HG02678 (cell line): Measurements from ENCODE around the gene RAF1.
"Not testable (repeated sequence)": the region's sequence is repeated elsewhere in the genome, so short reads cannot be mapped to it uniquely, and the experiment has no call there.

Source experiments
- ATAC-seq: cut with Tn5 transposase; IDR thresholded peaks from one replicate; pipeline ENCODE4 v1.9.1; 2021; ENCODE audit warnings: mild to moderate bottlenecking, moderate library complexity; ENCODE audit not compliant: unreplicated experiment

RAF1 gene

GRCh38 chr3:12677616-12678015 lies 13.7 kb upstream of the RAF1 start:
- no peak for ATAC-seq

- no peak for ATAC-seq
Measured at GRCh38 chr3:12675115-12675810, 11.3 kb upstream of the RAF1 start.

GRCh38 chr3:12673956-12674736 lies 10.2 kb upstream of the RAF1 start:
- not testable (repeated sequence) for ATAC-seq

- no peak for ATAC-seq
Measured at GRCh38 chr3:12671120-12671450, 7.2 kb upstream of the RAF1 start.

GRCh38 chr3:12670365-12671119 lies 6.6 kb upstream of the RAF1 start:
- no peak for ATAC-seq

GRCh38 chr3:12663401-12663935 lies 449 bp downstream of the RAF1 start:
- ATAC-seq = peak; percentile 41

GRCh38 chr3:12662593-12663400 lies 1.1 kb downstream of the RAF1 start:
- no peak for ATAC-seq

- no peak for ATAC-seq
Measured at GRCh38 chr3:12661926-12662592, 1.9 kb downstream of the RAF1 start.

- ATAC-seq = not testable (repeated sequence)
Measured at GRCh38 chr3:12661375-12661774, 2.5 kb downstream of the RAF1 start.

GRCh38 chr3:12660196-12660595 lies 3.7 kb downstream of the RAF1 start:
- ATAC-seq = no peak

GRCh38 chr3:12659316-12660015 lies 4.5 kb downstream of the RAF1 start:
- ATAC-seq = no peak

GRCh38 chr3:12658593-12659058 lies 5.3 kb downstream of the RAF1 start:
- ATAC-seq = no peak

- no peak for ATAC-seq
Measured at GRCh38 chr3:12656850-12657249, 7.1 kb downstream of the RAF1 start.

- no peak for ATAC-seq
Measured at GRCh38 chr3:12656193-12656592, 7.7 kb downstream of the RAF1 start.

- ATAC-seq = no peak
Measured at GRCh38 chr3:12655701-12656100, 8.2 kb downstream of the RAF1 start.

- ATAC-seq = no peak
Measured at GRCh38 chr3:12653747-12654146, 10.2 kb downstream of the RAF1 start.

- peak; percentile 56 for ATAC-seq
Measured at GRCh38 chr3:12648384-12648959, 15.4 kb downstream of the RAF1 start.

- ATAC-seq = no peak
Measured at GRCh38 chr3:12644331-12644937, 19.5 kb downstream of the RAF1 start.

- no peak for ATAC-seq
Measured at GRCh38 chr3:12643724-12644123, 20.2 kb downstream of the RAF1 start.
